Common myeloid progenitor, CD34-positive (primary cell): Measurements from ENCODE around the gene FXYD7.

Experiments used
- CTCF ChIA-PET: fragments of 350-600 bp; sonication (Branson Sonifier 250); formaldehyde crosslinking; loops from one replicate; lab custom pipeline; 2021; ENCODE audit warnings: antibody characterized with exemption; lab: Charles Lee
- POLR2A ChIA-PET: fragments of 350-600 bp; sonication (Branson Sonifier 250); formaldehyde crosslinking; loops from one replicate; lab custom pipeline; 2021; ENCODE audit warnings: antibody characterized with exemption; lab: Charles Lee
- DNase-seq, 3 donors: peaks; one replicate each; pipeline versions ENCODE4 v3.0.0 to v3.0.0-alpha.2; 2013
- H3K27ac ChIP-seq, 2 experiments: 1 replicate in 1 of 2; 2 replicates in 1 of 2; pipeline ENCODE4 v1.7.0; 2013; ENCODE audit warnings: inconsistent platforms in 2 of 2, low read length in 2 of 2, mild to moderate bottlenecking in 2 of 2, low read depth in 1 of 2, moderate library complexity in 1 of 2; ENCODE audit not compliant: severe bottlenecking in 2 of 2, insufficient read depth in 1 of 2, poor library complexity in 1 of 2
- H3K27me3 ChIP-seq, 5 experiments: replicated peaks in 2 of 5; 1 replicate in 3 of 5; 2 replicates in 2 of 5; pipeline versions ENCODE4 v1.6.1 to v1.7.0; 2013; ENCODE audit warnings: low read length in 4 of 5, mild to moderate bottlenecking in 2 of 5, moderate library complexity in 2 of 5, inconsistent platforms in 1 of 5; ENCODE audit not compliant: insufficient read depth in 5 of 5, control insufficient read depth in 4 of 5
- H3K36me3 ChIP-seq, 4 experiments: 1 replicate in 2 of 4; 2 replicates in 2 of 4; pipeline versions ENCODE4 v1.6.1 to v1.7.0; 2013; ENCODE audit warnings: low read length in 3 of 4, control low read depth in 1 of 4, mild to moderate bottlenecking in 1 of 4; ENCODE audit not compliant: control insufficient read depth in 4 of 4, insufficient read depth in 4 of 4
- H3K4me1 ChIP-seq, 4 experiments: 1 replicate in 3 of 4; 2 replicates in 1 of 4; pipeline versions ENCODE4 v1.6.1 to v1.7.1; 2013; ENCODE audit warnings: low read length in 3 of 4, mild to moderate bottlenecking in 3 of 4, control low read depth in 1 of 4, inconsistent platforms in 1 of 4, moderate library complexity in 1 of 4; ENCODE audit not compliant: control insufficient read depth in 4 of 4, insufficient read depth in 4 of 4; ENCODE audit errors: control extremely low read depth in 1 of 4
- H3K4me3 ChIP-seq, 7 experiments: 1 replicate in 4 of 7; 2 replicates in 3 of 7; pipeline versions ENCODE4 v1.5.1 to v1.7.0; 2013; ENCODE audit warnings: mild to moderate bottlenecking in 7 of 7, low read length in 6 of 7, moderate library complexity in 6 of 7, inconsistent platforms in 2 of 7, low read depth in 2 of 7, control low read depth in 1 of 7; ENCODE audit not compliant: insufficient read depth in 4 of 7, control insufficient read depth in 1 of 7; ENCODE audit errors: extremely low read depth in 1 of 7
- H3K9me3 ChIP-seq, 5 experiments: 1 replicate in 4 of 5; 2 replicates in 1 of 5; pipeline versions ENCODE4 v1.6.1 to v1.7.1; 2013; ENCODE audit warnings: low read length in 4 of 5, mild to moderate bottlenecking in 2 of 5, inconsistent platforms in 1 of 5, low read depth in 1 of 5, moderate library complexity in 1 of 5; ENCODE audit not compliant: control insufficient read depth in 4 of 5, insufficient read depth in 2 of 5; ENCODE audit errors: control extremely low read depth in 1 of 5
- WGBS: methylation state at CpG from one replicate; pipeline ENCODE4 v1.1.5; 2013; ENCODE audit not compliant: insufficient coverage; 5-methylcytosine and 5-hydroxymethylcytosine counted together

The FXYD7 gene

GRCh38 chr19:35177377-35178274, 34.6 kb downstream of the FXYD7 start:
- Histone ChIP-seq H3K9me3 (peaks cover 0 to 4% (median 0%) of the 10 kb centered on the region in 5 experiments), H3K27ac (no peak overlapping the region), H3K4me1 (peaks cover 0 to 11% (median 8%) of the 10 kb centered on the region in 4 experiments), H3K4me3 (no peak overlapping the region), H3K36me3 (peaks cover 0 to 3% (median 1%) of the 10 kb centered on the region in 4 experiments), H3K27me3 (no peaks in the 10 kb centered on the region)
- WGBS, result 83% methylated on average over 5 of the region's 7 CpGs
- POLR2A ChIA-PET, result no interaction called here
- CTCF ChIA-PET, result interaction anchor here (0.7 to 1.1 kb wide), 2 partner anchors 13 to 23 kb away, joined by 3 read pairs; no protein-coding TSS in a partner anchor
- peak in 2 of 3 donors; percentile 37 to 67 for DNase-seq

- DNase-seq, result no peak
- H3K4me3 ChIP-seq, result no peak overlapping the region
- WGBS, result 95% methylated on average over 2 of the region's 2 CpGs
- no peaks in the 10 kb centered on the region for H3K36me3 ChIP-seq
- peaks cover 0 to 11% (median 8%) of the 10 kb centered on the region in 4 experiments for H3K4me1 ChIP-seq
- H3K9me3 ChIP-seq, result no peaks in the 10 kb centered on the region
- no peak overlapping the region for H3K27ac ChIP-seq
- H3K27me3 ChIP-seq, result no peaks in the 10 kb centered on the region
- ChIA-PET CTCF (interaction anchor here (0.8 to 2.6 kb wide), 4 partner anchors 10 to 88 kb away, joined by 3 to 11 read pairs (median 4); no protein-coding TSS in a partner anchor), POLR2A (no interaction called here)
Measured at GRCh38 chr19:35178701-35179100, 35.6 kb downstream of the FXYD7 start.

- Histone ChIP-seq H3K4me1 (peaks cover 0 to 11% (median 8%) of the 10 kb centered on the region in 4 experiments), H3K4me3 (peak overlapping the region in 1 of 7 experiments; percentile 48), H3K9me3 (peaks cover 0 to 8% (median 0%) of the 10 kb centered on the region in 5 experiments), H3K27ac (no peak overlapping the region), H3K36me3 (no peaks in the 10 kb centered on the region), H3K27me3 (no peaks in the 10 kb centered on the region)
- POLR2A ChIA-PET, result no interaction called here
- no peak for DNase-seq
- WGBS, result 0% methylated on average over 2 of the region's 3 CpGs
- CTCF ChIA-PET, result interaction anchor here (0.5 to 2.6 kb wide), 5 partner anchors 8 to 181 kb away, joined by 3 to 11 read pairs (median 5); no protein-coding TSS in a partner anchor
Measured at GRCh38 chr19:35179830-35180229, 36.8 kb downstream of the FXYD7 start.

- CTCF ChIA-PET, result interaction anchor here (1.0 to 2.6 kb wide), 4 partner anchors 9 to 18 kb away, joined by 3 to 11 read pairs (median 6); no protein-coding TSS in a partner anchor
- Histone ChIP-seq H3K27me3 (no peaks in the 10 kb centered on the region), H3K36me3 (no peaks in the 10 kb centered on the region), H3K9me3 (peaks cover 0 to 8% (median 0%) of the 10 kb centered on the region in 5 experiments), H3K27ac (no peak overlapping the region), H3K4me1 (peaks cover 0 to 7% (median 5%) of the 10 kb centered on the region in 4 experiments), H3K4me3 (no peak overlapping the region)
- POLR2A ChIA-PET, result no interaction called here
- no peak for DNase-seq
- 50% methylated on average over 1 of the region's 1 CpG for WGBS
Measured at GRCh38 chr19:35181387-35181786, 38.3 kb downstream of the FXYD7 start.

GRCh38 chr19:35184267-35184666, 41.2 kb downstream of the FXYD7 start:
- ChIA-PET CTCF (interaction anchor here (1.2 kb wide), 1 partner anchor 14 kb away, joined by 4 read pairs; no protein-coding TSS in a partner anchor), POLR2A (no interaction called here)
- no peaks in the 10 kb centered on the region for H3K36me3 ChIP-seq
- no CpG with 5 or more reads among the region's 1 CpG for WGBS
- no peak for DNase-seq
- peaks cover 0 to 9% (median 0%) of the 10 kb centered on the region in 5 experiments for H3K9me3 ChIP-seq
- H3K27ac ChIP-seq, result no peak overlapping the region
- H3K27me3 ChIP-seq, result no peaks in the 10 kb centered on the region
- peaks cover 0 to 7% (median 4%) of the 10 kb centered on the region in 4 experiments for H3K4me1 ChIP-seq
- no peak overlapping the region for H3K4me3 ChIP-seq

GRCh38 chr19:35184884-35185283, 41.8 kb downstream of the FXYD7 start:
- WGBS, result 100% methylated on average over 1 of the region's 2 CpGs
- POLR2A ChIA-PET, result no interaction called here

More at GRCh38 chr19:35184884-35185283, 41.8 kb downstream of the FXYD7 start:
- H3K36me3 ChIP-seq, result no peaks in the 10 kb centered on the region
- H3K9me3 ChIP-seq, result peaks cover 0 to 9% (median 0%) of the 10 kb centered on the region in 5 experiments
- no peak overlapping the region for H3K27ac ChIP-seq
- CTCF ChIA-PET, result interaction anchor here (1.2 kb wide), 1 partner anchor 15 kb away, joined by 4 read pairs; no protein-coding TSS in a partner anchor
- no peak overlapping the region for H3K4me3 ChIP-seq
- no peak for DNase-seq
- H3K4me1 ChIP-seq, result peaks cover 0 to 1% (median under 1%) of the 10 kb centered on the region in 4 experiments
- H3K27me3 ChIP-seq, result no peaks in the 10 kb centered on the region
